SU-DHL-6 (cell line): ENCODE measurements around the gene COL23A1.

Experiments
- EZH2phosphoT487 ChIP-seq: fragments of 200-600 bp; sonication (generic), shearing (Covaris generic); conservative IDR thresholded peaks from 2 replicates; pipeline ENCODE4 v1.6.1; 2018; ENCODE audit warnings: mild to moderate bottlenecking, antibody characterized with exemption, low read length, moderate library complexity, mixed read lengths
- TF ChIP-seq, protein P1 (sequence below): fragments of 200-600 bp; sonication (generic); IDR thresholded peaks from one replicate; pipeline ENCODE4 v1.5.1; 2017; ENCODE audit warnings: antibody characterized with exemption, mild to moderate bottlenecking, low read length, moderate library complexity; ENCODE audit not compliant: insufficient read depth, poor library complexity, severe bottlenecking

GRCh38 chr5:178488696-178489095, 101.5 kb downstream of the COL23A1 start:
- TF ChIP-seq, protein P1, sequence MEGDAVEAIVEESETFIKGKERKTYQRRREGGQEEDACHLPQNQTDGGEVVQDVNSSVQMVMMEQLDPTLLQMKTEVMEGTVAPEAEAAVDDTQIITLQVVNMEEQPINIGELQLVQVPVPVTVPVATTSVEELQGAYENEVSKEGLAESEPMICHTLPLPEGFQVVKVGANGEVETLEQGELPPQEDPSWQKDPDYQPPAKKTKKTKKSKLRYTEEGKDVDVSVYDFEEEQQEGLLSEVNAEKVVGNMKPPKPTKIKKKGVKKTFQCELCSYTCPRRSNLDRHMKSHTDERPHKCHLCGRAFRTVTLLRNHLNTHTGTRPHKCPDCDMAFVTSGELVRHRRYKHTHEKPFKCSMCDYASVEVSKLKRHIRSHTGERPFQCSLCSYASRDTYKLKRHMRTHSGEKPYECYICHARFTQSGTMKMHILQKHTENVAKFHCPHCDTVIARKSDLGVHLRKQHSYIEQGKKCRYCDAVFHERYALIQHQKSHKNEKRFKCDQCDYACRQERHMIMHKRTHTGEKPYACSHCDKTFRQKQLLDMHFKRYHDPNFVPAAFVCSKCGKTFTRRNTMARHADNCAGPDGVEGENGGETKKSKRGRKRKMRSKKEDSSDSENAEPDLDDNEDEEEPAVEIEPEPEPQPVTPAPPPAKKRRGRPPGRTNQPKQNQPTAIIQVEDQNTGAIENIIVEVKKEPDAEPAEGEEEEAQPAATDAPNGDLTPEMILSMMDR, result no peak
- TF ChIP-seq EZH2phosphoT487, result no peak
